Measurements from ENCODE around the gene PANX2. TPM values are rescaled to one million over a fixed set of nuclear protein-coding genes. Genes with fewer than 3 reads are reported as not detected.
A peak's percentile ranks its signal among the peaks of the same experiment; 100 is the strongest.

PANX2 gene
- total RNA-seq, 1 donor from 2014 or later: 4.2 TPM

GRCh38 chr22:50216684-50217520 lies 46.4 kb downstream of the PANX2 start:
- H3K27me3 ChIP-seq: no peaks in the 10 kb centered on the region
- TF ChIP-seq POLR2A (IDR thresholded peaks at IDR 0.05) (no peak), CTCF (IDR thresholded peaks at IDR 0.05) (no peak), POLR2AphosphoS5 (IDR thresholded peaks at IDR 0.05; ENCODE audit: insufficient read depth in 1 of 2, low read depth in 1 of 2) (no peak)
- intact Hi-C loops (cut with DNase I): no loop called here
- H3K4me1 ChIP-seq: no peaks in the 10 kb centered on the region
- DNase-seq (ENCODE audit: extremely low spot score in 2 of 2): no peak
- H3K9me3 ChIP-seq: no peaks in the 10 kb centered on the region
- H3K4me3 ChIP-seq: no peak overlapping the region
- H3K27ac ChIP-seq: no peak overlapping the region
- H3K36me3 ChIP-seq: peaks cover 0 to 83% of the 10 kb centered on the region in 2 donors

GRCh38 chr22:50217543-50218152 lies 47.1 kb downstream of the PANX2 start:
- H3K36me3 ChIP-seq: peaks cover 0 to 83% of the 10 kb centered on the region in 2 donors
- no peak overlapping the region for H3K27ac ChIP-seq
- no peaks in the 10 kb centered on the region for H3K9me3 ChIP-seq
- no peak for TF ChIP-seq POLR2AphosphoS5 (IDR thresholded peaks at IDR 0.05; ENCODE audit: insufficient read depth in 1 of 2, low read depth in 1 of 2)
- TF ChIP-seq POLR2A (IDR thresholded peaks at IDR 0.05): no peak
- TF ChIP-seq CTCF (IDR thresholded peaks at IDR 0.05): no peak
- intact Hi-C loops (cut with DNase I): no loop called here
- H3K4me3 ChIP-seq: no peak overlapping the region
- no peaks in the 10 kb centered on the region for H3K4me1 ChIP-seq
- no peak for DNase-seq (ENCODE audit: extremely low spot score in 2 of 2)
- no peaks in the 10 kb centered on the region for H3K27me3 ChIP-seq

- intact Hi-C loops (cut with DNase I): no loop called here
- no peaks in the 10 kb centered on the region for H3K27me3 ChIP-seq
- no peak overlapping the region for H3K4me3 ChIP-seq
- H3K36me3 ChIP-seq: peaks cover 0 to 81% of the 10 kb centered on the region in 2 donors
- no peak overlapping the region for H3K27ac ChIP-seq
- TF ChIP-seq POLR2A (IDR thresholded peaks at IDR 0.05) (no peak), CTCF (IDR thresholded peaks at IDR 0.05) (no peak), POLR2AphosphoS5 (IDR thresholded peaks at IDR 0.05; ENCODE audit: insufficient read depth in 1 of 2, low read depth in 1 of 2) (no peak)
- no peaks in the 10 kb centered on the region for H3K4me1 ChIP-seq
- no peaks in the 10 kb centered on the region for H3K9me3 ChIP-seq
- DNase-seq (ENCODE audit: extremely low spot score in 2 of 2): no peak
Measured at GRCh38 chr22:50218153-50218995, 47.8 kb downstream of the PANX2 start.

GRCh38 chr22:50218996-50219727 lies 48.6 kb downstream of the PANX2 start:
- Histone ChIP-seq H3K4me1 (no peaks in the 10 kb centered on the region), H3K36me3 (peaks cover 0 to 84% of the 10 kb centered on the region in 2 donors), H3K9me3 (no peaks in the 10 kb centered on the region), H3K4me3 (no peak overlapping the region), H3K27me3 (no peaks in the 10 kb centered on the region), H3K27ac (no peak overlapping the region)
- no peak for TF ChIP-seq CTCF (IDR thresholded peaks at IDR 0.05)
- peak; percentile 31 to 33 for TF ChIP-seq POLR2AphosphoS5 (IDR thresholded peaks at IDR 0.05; ENCODE audit: insufficient read depth in 1 of 2, low read depth in 1 of 2)
- no peak for DNase-seq (ENCODE audit: extremely low spot score in 2 of 2)
- intact Hi-C loops (cut with DNase I): no loop called here
